ENCODE data around the gene CYP4F11. TPM values are rescaled to one million over a fixed set of nuclear protein-coding genes. Genes with fewer than 3 reads are reported as not detected.

The CYP4F11 gene
- total and polyA plus RNA-seq, 2 of the 13 experiments (the other 11 are each of a cell fraction or from before 2014, with no cell fraction given) = 7.8 to 8.4 TPM

DNA sequence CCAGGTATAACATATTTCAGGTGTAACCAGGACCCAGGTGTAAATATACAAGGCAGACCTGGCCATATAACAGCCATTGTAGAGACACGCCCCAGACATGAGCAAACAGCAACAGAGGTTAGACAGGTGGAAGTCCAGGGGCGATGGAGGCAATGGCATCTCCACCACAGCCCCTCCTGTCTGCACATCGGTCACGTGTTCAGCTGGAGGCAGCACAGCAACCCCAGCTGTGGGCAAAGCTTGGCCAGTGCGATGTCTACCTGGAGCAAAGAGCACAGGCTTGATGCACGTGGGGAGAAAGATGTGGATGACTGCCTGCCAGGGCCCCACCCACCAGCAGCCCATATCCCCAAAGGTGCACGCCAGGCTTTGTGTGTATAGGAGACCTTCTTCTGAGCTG, 40.9 kb downstream of the CYP4F11 start (continued):
- TF ChIP-seq, protein P1, sequence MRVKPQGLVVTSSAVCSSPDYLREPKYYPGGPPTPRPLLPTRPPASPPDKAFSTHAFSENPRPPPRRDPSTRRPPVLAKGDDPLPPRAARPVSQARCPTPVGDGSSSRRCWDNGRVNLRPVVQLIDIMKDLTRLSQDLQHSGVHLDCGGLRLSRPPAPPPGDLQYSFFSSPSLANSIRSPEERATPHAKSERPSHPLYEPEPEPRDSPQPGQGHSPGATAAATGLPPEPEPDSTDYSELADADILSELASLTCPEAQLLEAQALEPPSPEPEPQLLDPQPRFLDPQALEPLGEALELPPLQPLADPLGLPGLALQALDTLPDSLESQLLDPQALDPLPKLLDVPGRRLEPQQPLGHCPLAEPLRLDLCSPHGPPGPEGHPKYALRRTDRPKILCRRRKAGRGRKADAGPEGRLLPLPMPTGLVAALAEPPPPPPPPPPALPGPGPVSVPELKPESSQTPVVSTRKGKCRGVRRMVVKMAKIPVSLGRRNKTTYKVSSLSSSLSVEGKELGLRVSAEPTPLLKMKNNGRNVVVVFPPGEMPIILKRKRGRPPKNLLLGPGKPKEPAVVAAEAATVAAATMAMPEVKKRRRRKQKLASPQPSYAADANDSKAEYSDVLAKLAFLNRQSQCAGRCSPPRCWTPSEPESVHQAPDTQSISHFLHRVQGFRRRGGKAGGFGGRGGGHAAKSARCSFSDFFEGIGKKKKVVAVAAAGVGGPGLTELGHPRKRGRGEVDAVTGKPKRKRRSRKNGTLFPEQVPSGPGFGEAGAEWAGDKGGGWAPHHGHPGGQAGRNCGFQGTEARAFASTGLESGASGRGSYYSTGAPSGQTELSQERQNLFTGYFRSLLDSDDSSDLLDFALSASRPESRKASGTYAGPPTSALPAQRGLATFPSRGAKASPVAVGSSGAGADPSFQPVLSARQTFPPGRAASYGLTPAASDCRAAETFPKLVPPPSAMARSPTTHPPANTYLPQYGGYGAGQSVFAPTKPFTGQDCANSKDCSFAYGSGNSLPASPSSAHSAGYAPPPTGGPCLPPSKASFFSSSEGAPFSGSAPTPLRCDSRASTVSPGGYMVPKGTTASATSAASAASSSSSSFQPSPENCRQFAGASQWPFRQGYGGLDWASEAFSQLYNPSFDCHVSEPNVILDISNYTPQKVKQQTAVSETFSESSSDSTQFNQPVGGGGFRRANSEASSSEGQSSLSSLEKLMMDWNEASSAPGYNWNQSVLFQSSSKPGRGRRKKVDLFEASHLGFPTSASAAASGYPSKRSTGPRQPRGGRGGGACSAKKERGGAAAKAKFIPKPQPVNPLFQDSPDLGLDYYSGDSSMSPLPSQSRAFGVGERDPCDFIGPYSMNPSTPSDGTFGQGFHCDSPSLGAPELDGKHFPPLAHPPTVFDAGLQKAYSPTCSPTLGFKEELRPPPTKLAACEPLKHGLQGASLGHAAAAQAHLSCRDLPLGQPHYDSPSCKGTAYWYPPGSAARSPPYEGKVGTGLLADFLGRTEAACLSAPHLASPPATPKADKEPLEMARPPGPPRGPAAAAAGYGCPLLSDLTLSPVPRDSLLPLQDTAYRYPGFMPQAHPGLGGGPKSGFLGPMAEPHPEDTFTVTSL (CRISPR knock-in tag; IDR thresholded peaks at IDR 0.05; ENCODE audit: borderline replicate concordance) = no peak
- no peak for TF ChIP-seq KLF12 (CRISPR knock-in tag; IDR thresholded peaks at IDR 0.05; ENCODE audit: borderline replicate concordance)
- TF ChIP-seq JUND (CRISPR knock-in tag; IDR thresholded peaks at IDR 0.05) = no peak
- TF ChIP-seq, protein P2, sequence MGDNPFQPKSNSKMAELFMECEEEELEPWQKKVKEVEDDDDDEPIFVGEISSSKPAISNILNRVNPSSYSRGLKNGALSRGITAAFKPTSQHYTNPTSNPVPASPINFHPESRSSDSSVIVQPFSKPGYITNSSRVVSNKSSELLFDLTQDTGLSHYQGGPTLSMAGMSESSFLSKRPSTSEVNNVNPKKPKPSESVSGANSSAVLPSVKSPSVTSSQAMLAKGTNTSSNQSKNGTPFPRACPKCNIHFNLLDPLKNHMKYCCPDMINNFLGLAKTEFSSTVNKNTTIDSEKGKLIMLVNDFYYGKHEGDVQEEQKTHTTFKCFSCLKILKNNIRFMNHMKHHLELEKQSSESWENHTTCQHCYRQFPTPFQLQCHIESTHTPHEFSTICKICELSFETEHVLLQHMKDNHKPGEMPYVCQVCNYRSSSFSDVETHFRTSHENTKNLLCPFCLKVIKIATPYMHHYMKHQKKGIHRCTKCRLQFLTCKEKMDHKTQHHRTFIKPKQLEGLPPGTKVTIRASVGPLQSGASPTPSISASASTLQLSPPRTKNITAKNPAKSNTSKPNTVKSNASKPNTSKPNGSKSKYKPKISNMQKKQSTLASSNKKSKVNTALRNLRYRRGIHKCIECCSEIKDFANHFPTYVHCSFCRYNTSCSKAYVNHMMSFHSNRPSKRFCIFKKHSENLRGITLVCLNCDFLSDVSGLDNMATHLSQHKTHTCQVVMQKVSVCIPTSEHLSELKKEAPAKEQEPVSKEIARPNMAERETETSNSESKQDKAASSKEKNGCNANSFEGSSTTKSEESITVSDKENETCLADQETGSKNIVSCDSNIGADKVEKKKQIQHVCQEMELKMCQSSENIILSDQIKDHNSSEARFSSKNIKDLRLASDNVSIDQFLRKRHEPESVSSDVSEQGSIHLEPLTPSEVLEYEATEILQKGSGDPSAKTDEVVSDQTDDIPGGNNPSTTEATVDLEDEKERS (CRISPR knock-in tag; IDR thresholded peaks at IDR 0.05) = no peak
- TF ChIP-seq GABPA (IDR thresholded peaks at IDR 0.05; ENCODE audit: low read depth, low read length) = no peak
- TF ChIP-seq GABPA (CRISPR knock-in tag; IDR thresholded peaks at IDR 0.05; ENCODE audit: low read depth) = no peak
- TF ChIP-seq, protein P3, sequence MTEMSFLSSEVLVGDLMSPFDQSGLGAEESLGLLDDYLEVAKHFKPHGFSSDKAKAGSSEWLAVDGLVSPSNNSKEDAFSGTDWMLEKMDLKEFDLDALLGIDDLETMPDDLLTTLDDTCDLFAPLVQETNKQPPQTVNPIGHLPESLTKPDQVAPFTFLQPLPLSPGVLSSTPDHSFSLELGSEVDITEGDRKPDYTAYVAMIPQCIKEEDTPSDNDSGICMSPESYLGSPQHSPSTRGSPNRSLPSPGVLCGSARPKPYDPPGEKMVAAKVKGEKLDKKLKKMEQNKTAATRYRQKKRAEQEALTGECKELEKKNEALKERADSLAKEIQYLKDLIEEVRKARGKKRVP (CRISPR knock-in tag; IDR thresholded peaks at IDR 0.05) = no peak
- TF ChIP-seq KLF15 (CRISPR knock-in tag; IDR thresholded peaks at IDR 0.05; ENCODE audit: borderline replicate concordance) = no peak
- TF ChIP-seq, protein P4, sequence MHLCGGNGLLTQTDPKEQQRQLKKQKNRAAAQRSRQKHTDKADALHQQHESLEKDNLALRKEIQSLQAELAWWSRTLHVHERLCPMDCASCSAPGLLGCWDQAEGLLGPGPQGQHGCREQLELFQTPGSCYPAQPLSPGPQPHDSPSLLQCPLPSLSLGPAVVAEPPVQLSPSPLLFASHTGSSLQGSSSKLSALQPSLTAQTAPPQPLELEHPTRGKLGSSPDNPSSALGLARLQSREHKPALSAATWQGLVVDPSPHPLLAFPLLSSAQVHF (CRISPR knock-in tag; IDR thresholded peaks at IDR 0.05) = no peak
- no peak for TF ChIP-seq ZNF296 (CRISPR knock-in tag; conservative IDR thresholded peaks at IDR 0.05)
- TF ChIP-seq, protein P5, sequence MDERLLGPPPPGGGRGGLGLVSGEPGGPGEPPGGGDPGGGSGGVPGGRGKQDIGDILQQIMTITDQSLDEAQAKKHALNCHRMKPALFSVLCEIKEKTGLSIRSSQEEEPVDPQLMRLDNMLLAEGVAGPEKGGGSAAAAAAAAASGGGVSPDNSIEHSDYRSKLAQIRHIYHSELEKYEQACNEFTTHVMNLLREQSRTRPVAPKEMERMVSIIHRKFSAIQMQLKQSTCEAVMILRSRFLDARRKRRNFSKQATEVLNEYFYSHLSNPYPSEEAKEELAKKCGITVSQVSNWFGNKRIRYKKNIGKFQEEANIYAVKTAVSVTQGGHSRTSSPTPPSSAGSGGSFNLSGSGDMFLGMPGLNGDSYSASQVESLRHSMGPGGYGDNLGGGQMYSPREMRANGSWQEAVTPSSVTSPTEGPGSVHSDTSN (CRISPR knock-in tag; IDR thresholded peaks at IDR 0.05) = no peak
- no peak for TF ChIP-seq ZNF788 (CRISPR knock-in tag; IDR thresholded peaks at IDR 0.05; ENCODE audit: borderline replicate concordance)
- TF ChIP-seq YEATS4 (CRISPR knock-in tag; IDR thresholded peaks at IDR 0.05; ENCODE audit: borderline replicate concordance) = no peak
- no peak for TF ChIP-seq MLLT10 (CRISPR knock-in tag; IDR thresholded peaks at IDR 0.05)
- no peak for TF ChIP-seq U2AF1 (optimal IDR thresholded peaks at IDR 0.05; ENCODE audit: low read depth, low read length)
- TF ChIP-seq NFKB2 (CRISPR knock-in tag; IDR thresholded peaks at IDR 0.05; ENCODE audit: borderline replicate concordance) = no peak
- TF ChIP-seq, protein P6, sequence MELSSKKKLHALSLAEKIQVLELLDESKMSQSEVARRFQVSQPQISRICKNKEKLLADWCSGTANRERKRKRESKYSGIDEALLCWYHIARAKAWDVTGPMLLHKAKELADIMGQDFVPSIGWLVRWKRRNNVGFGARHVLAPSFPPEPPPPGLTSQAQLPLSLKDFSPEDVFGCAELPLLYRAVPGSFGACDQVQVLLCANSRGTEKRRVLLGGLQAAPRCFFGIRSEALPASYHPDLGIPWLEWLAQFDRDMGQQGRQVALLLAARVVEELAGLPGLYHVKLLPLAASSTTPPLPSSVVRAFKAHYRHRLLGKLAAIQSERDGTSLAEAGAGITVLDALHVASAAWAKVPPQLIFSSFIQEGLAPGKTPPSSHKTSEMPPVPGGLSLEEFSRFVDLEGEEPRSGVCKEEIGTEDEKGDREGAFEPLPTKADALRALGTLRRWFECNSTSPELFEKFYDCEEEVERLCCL (CRISPR knock-in tag; IDR thresholded peaks at IDR 0.05; ENCODE audit: borderline replicate concordance) = no peak

All from HepG2 (cell line).